GM23338 (cell line): ENCODE results near the gene MYD88. TPM values are rescaled to one million over a fixed set of nuclear protein-coding genes. Genes with fewer than 3 reads are reported as not detected.

Experiments used
- ATAC-seq: fragments of 200-7000 bp; cut with Tn5 transposase; 3 replicates; pipeline ENCODE4 v1.9.1; 2020
- DNase-seq: peaks from one replicate; pipeline ENCODE4 v3.0.0-alpha.2; 2015; ENCODE audit warnings: low spot score
- H2AFZ ChIP-seq: fragments of 200-600 bp; sonication (generic); 2 replicates; pipeline ENCODE4 v1.8.0; 2016; ENCODE audit warnings: antibody characterized with exemption, mild to moderate bottlenecking, moderate library complexity
- H3F3A ChIP-seq: fragments of 200-600 bp; sonication (generic); replicated peaks from 2 replicates; pipeline ENCODE4 v1.8.0; 2017; ENCODE audit warnings: antibody characterized with exemption, mixed run types, low read depth
- H3K27ac ChIP-seq: fragments of 200-600 bp; sonication (generic); 2 replicates; pipeline ENCODE4 v1.6.1; 2016; ENCODE audit warnings: low read depth
- H3K27me3 ChIP-seq: fragments of 200-600 bp; sonication (generic); 2 replicates; pipeline ENCODE4 v1.8.0; 2016; ENCODE audit warnings: mild to moderate bottlenecking, mixed run types, moderate library complexity; ENCODE audit not compliant: insufficient read depth
- H3K36me3 ChIP-seq: fragments of 200-600 bp; sonication (generic); 2 replicates; pipeline ENCODE4 v1.8.0; 2016; ENCODE audit warnings: mild to moderate bottlenecking; ENCODE audit not compliant: insufficient read depth
- H3K4me1 ChIP-seq: fragments of 200-600 bp; sonication (generic); 2 replicates; pipeline ENCODE4 v1.8.0; 2016; ENCODE audit warnings: mild to moderate bottlenecking, moderate library complexity; ENCODE audit not compliant: insufficient read depth
- H3K4me2 ChIP-seq: fragments of 200-600 bp; sonication (generic); 2 replicates; pipeline ENCODE4 v1.7.1; 2017; ENCODE audit warnings: mixed run types
- H3K4me3 ChIP-seq: fragments of 200-600 bp; sonication (generic); 2 replicates; pipeline ENCODE4 v1.6.1; 2016; ENCODE audit warnings: mixed run types
- H3K79me2 ChIP-seq: fragments of 200-600 bp; sonication (generic); replicated peaks from 2 replicates; pipeline ENCODE4 v1.8.0; 2017; ENCODE audit warnings: mild to moderate bottlenecking; ENCODE audit not compliant: insufficient read depth
- H3K9me2 ChIP-seq: fragments of 200-600 bp; sonication (generic); 2 replicates; pipeline ENCODE4 v1.8.0; 2017; ENCODE audit not compliant: insufficient read depth
- H4K20me1 ChIP-seq: fragments of 200-600 bp; sonication (generic); replicated peaks from 2 replicates; pipeline ENCODE4 v1.8.0; 2017; ENCODE audit warnings: mild to moderate bottlenecking; ENCODE audit not compliant: insufficient read depth
- H3K27ac Mint-ChIP-seq: 2 replicates; pipeline ENCODE4 v1.8.0; 2020; ENCODE audit warnings: inconsistent platforms, mild to moderate bottlenecking, moderate library complexity, mixed read lengths
- H3K27me3 Mint-ChIP-seq: 3 replicates; pipeline ENCODE4 v1.8.0; 2022; ENCODE audit warnings: low read depth, mild to moderate bottlenecking, moderate library complexity, mixed read lengths, inconsistent platforms; ENCODE audit not compliant: insufficient read depth, poor library complexity
- H3K36me3 Mint-ChIP-seq: 3 replicates; pipeline ENCODE4 v1.8.0; 2021; ENCODE audit warnings: low read depth, mild to moderate bottlenecking, inconsistent platforms, moderate library complexity, mixed read lengths
- H3K4me1 Mint-ChIP-seq: 3 replicates; pipeline ENCODE4 v1.8.0; 2020; ENCODE audit warnings: mild to moderate bottlenecking, inconsistent platforms, mixed read lengths
- H3K4me3 Mint-ChIP-seq: 3 replicates; pipeline ENCODE4 v1.8.0; 2021; ENCODE audit warnings: moderate library complexity, mild to moderate bottlenecking, inconsistent platforms, mixed read lengths
- H3K9me3 Mint-ChIP-seq: 3 replicates; pipeline ENCODE4 v1.8.0; 2020; ENCODE audit warnings: moderate library complexity, mild to moderate bottlenecking, inconsistent platforms, mixed read lengths
- CREB1 ChIP-seq: fragments of 250-450 bp; sonication (Bioruptor Pico); IDR thresholded peaks from 2 replicates; pipeline ENCODE4 v1.5.0; 2020; ENCODE audit warnings: low read depth, mild to moderate bottlenecking, moderate library complexity
- EZH2 ChIP-seq: fragments of 200-600 bp; sonication (generic); IDR thresholded peaks from one replicate; pipeline ENCODE4 v1.8.0; 2017; ENCODE audit warnings: antibody characterized with exemption, mild to moderate bottlenecking, low read depth; ENCODE audit not compliant: unreplicated experiment
- EZH2phosphoT487 ChIP-seq: fragments of 200-600 bp; sonication (generic); IDR thresholded peaks from one replicate; pipeline ENCODE4 v1.8.1; 2018; ENCODE audit warnings: antibody characterized with exemption; ENCODE audit not compliant: unreplicated experiment
- JUNB ChIP-seq: IDR thresholded peaks from one replicate; pipeline ENCODE4 v1.6.1; 2016; ENCODE audit warnings: antibody characterized with exemption; ENCODE audit not compliant: unreplicated experiment
- NANOG ChIP-seq: IDR thresholded peaks from 2 replicates; pipeline ENCODE4 v1.6.1; 2016; ENCODE audit warnings: antibody characterized with exemption, borderline replicate concordance
- POLR2AphosphoS5 ChIP-seq: IDR thresholded peaks from 2 replicates; pipeline ENCODE4 v1.6.1; 2016; ENCODE audit warnings: antibody characterized with exemption, low read depth
- STAT1 ChIP-seq: IDR thresholded peaks from one replicate; pipeline ENCODE4 v1.6.1; 2016; ENCODE audit warnings: antibody characterized with exemption; ENCODE audit not compliant: unreplicated experiment
- ZNF114 ChIP-seq: fragments of 250-450 bp; sonication (Bioruptor Pico); IDR thresholded peaks from 2 replicates; pipeline ENCODE4 v1.5.0; 2020; ENCODE audit warnings: mild to moderate bottlenecking, moderate library complexity
- ZNF331 ChIP-seq: fragments of 250-450 bp; sonication (Bioruptor Pico); IDR thresholded peaks from 2 replicates; pipeline ENCODE4 v1.5.0; 2020; ENCODE audit warnings: low read depth, mild to moderate bottlenecking, moderate library complexity
- polyA plus RNA-seq: library from polyadenylated mRNA; unstranded; fragments of >200 nt; fragmentation: Nextera tagmentation; extraction: Ambion mirVana; gene quantifications from 2 replicates; pipeline ENCODE4 v1.2.1, GENCODE V29; 2016
- total RNA-seq: library from RNA; depleted of rRNA; stranded (reverse); fragments of >200 nt; shearing (Covaris generic); gene quantifications from 2 replicates; pipeline ENCODE4 v1.2.3, GENCODE V29; 2014
- TF ChIP-seq, protein P1 (sequence below): IDR thresholded peaks from one replicate; pipeline ENCODE4 v1.6.1; 2018; ENCODE audit warnings: antibody characterized with exemption; ENCODE audit not compliant: unreplicated experiment
- TF ChIP-seq, protein P2 (sequence below), 2 experiments: fragments of 200-600 bp in 1 of 2; sonication (generic) in 1 of 2; conservative IDR thresholded peaks; 2 replicates each; pipeline versions ENCODE4 v1.5.1 to v1.6.1; 2016 to 2017; ENCODE audit warnings: antibody characterized with exemption in 2 of 2, low read depth in 2 of 2, mild to moderate bottlenecking in 2 of 2, moderate library complexity in 1 of 2
- TF ChIP-seq, protein P3 (sequence below): fragments of 250-450 bp; sonication (Bioruptor Pico); IDR thresholded peaks from 2 replicates; pipeline ENCODE4 v1.5.0; 2020; ENCODE audit warnings: mild to moderate bottlenecking, moderate library complexity
- TF ChIP-seq, protein P4 (sequence below): IDR thresholded peaks from 2 replicates; pipeline ENCODE4 v1.6.1; 2016; ENCODE audit warnings: antibody characterized with exemption

Gene MYD88
- total and polyA plus RNA-seq, 2 experiments from 2014 or later, result 15.5 to 26.0 TPM

DNA sequence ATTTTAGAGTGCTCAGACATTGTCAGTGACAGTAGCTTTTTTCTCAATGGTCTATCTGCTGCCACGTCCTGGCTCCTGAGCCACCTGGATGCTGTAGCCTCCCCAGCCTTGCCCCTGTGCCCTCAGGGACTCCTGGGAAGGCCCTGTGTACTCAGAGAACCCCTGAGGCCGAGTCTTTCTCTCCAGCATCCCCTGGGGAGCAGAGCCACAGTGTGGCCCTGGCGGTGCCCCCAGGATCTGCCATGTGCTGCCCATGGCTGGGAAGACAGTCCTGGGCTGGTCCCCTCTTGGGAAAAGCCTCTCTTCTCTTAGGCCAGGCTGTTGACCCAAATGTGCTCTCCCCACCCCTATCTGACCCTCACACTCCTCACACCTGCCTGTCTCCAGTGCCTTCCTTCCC, 5.0 kb downstream of the MYD88 start:
- Histone ChIP-seq H3F3A (no peaks in the 10 kb centered on the region), H3K9me2 (no peaks in the 10 kb centered on the region), H3K36me3 (no peaks in the 10 kb centered on the region), H3K4me3 (no peak overlapping the region), H3K4me1 (peaks cover 10% of the 10 kb centered on the region), H3K4me2 (no peak overlapping the region), H4K20me1 (no peaks in the 10 kb centered on the region), H3K27me3 (no peaks in the 10 kb centered on the region), H3K27ac (no peak overlapping the region), H2AFZ (no peak overlapping the region), H3K79me2 (peaks cover 10% of the 10 kb centered on the region; the same call in 1 of the 2 replicates)
- Mint-ChIP-seq H3K27me3 (peaks cover 9% of the 10 kb centered on the region), H3K4me3 (no peak overlapping the region), H3K36me3 (peaks cover 24% of the 10 kb centered on the region), H3K4me1 (peaks cover 18% of the 10 kb centered on the region), H3K9me3 (peaks cover 6% of the 10 kb centered on the region; the same call in 1 of the 3 replicates), H3K27ac (no peak overlapping the region)
- DNase-seq, result no peak
- TF ChIP-seq, protein P1, sequence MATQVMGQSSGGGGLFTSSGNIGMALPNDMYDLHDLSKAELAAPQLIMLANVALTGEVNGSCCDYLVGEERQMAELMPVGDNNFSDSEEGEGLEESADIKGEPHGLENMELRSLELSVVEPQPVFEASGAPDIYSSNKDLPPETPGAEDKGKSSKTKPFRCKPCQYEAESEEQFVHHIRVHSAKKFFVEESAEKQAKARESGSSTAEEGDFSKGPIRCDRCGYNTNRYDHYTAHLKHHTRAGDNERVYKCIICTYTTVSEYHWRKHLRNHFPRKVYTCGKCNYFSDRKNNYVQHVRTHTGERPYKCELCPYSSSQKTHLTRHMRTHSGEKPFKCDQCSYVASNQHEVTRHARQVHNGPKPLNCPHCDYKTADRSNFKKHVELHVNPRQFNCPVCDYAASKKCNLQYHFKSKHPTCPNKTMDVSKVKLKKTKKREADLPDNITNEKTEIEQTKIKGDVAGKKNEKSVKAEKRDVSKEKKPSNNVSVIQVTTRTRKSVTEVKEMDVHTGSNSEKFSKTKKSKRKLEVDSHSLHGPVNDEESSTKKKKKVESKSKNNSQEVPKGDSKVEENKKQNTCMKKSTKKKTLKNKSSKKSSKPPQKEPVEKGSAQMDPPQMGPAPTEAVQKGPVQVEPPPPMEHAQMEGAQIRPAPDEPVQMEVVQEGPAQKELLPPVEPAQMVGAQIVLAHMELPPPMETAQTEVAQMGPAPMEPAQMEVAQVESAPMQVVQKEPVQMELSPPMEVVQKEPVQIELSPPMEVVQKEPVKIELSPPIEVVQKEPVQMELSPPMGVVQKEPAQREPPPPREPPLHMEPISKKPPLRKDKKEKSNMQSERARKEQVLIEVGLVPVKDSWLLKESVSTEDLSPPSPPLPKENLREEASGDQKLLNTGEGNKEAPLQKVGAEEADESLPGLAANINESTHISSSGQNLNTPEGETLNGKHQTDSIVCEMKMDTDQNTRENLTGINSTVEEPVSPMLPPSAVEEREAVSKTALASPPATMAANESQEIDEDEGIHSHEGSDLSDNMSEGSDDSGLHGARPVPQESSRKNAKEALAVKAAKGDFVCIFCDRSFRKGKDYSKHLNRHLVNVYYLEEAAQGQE, result no peak
- TF ChIP-seq, protein P2, sequence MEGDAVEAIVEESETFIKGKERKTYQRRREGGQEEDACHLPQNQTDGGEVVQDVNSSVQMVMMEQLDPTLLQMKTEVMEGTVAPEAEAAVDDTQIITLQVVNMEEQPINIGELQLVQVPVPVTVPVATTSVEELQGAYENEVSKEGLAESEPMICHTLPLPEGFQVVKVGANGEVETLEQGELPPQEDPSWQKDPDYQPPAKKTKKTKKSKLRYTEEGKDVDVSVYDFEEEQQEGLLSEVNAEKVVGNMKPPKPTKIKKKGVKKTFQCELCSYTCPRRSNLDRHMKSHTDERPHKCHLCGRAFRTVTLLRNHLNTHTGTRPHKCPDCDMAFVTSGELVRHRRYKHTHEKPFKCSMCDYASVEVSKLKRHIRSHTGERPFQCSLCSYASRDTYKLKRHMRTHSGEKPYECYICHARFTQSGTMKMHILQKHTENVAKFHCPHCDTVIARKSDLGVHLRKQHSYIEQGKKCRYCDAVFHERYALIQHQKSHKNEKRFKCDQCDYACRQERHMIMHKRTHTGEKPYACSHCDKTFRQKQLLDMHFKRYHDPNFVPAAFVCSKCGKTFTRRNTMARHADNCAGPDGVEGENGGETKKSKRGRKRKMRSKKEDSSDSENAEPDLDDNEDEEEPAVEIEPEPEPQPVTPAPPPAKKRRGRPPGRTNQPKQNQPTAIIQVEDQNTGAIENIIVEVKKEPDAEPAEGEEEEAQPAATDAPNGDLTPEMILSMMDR (conservative IDR thresholded peaks at IDR 0.05; ENCODE audit: low read depth in 2 of 2), result no peak
- no peak for TF ChIP-seq EZH2phosphoT487
- no peak for TF ChIP-seq NANOG
- TF ChIP-seq ZNF114, result no peak
- no peak for TF ChIP-seq STAT1
- TF ChIP-seq JUNB, result no peak
- TF ChIP-seq ZNF331 (CRISPR knock-in tag), result no peak
- TF ChIP-seq, protein P3, sequence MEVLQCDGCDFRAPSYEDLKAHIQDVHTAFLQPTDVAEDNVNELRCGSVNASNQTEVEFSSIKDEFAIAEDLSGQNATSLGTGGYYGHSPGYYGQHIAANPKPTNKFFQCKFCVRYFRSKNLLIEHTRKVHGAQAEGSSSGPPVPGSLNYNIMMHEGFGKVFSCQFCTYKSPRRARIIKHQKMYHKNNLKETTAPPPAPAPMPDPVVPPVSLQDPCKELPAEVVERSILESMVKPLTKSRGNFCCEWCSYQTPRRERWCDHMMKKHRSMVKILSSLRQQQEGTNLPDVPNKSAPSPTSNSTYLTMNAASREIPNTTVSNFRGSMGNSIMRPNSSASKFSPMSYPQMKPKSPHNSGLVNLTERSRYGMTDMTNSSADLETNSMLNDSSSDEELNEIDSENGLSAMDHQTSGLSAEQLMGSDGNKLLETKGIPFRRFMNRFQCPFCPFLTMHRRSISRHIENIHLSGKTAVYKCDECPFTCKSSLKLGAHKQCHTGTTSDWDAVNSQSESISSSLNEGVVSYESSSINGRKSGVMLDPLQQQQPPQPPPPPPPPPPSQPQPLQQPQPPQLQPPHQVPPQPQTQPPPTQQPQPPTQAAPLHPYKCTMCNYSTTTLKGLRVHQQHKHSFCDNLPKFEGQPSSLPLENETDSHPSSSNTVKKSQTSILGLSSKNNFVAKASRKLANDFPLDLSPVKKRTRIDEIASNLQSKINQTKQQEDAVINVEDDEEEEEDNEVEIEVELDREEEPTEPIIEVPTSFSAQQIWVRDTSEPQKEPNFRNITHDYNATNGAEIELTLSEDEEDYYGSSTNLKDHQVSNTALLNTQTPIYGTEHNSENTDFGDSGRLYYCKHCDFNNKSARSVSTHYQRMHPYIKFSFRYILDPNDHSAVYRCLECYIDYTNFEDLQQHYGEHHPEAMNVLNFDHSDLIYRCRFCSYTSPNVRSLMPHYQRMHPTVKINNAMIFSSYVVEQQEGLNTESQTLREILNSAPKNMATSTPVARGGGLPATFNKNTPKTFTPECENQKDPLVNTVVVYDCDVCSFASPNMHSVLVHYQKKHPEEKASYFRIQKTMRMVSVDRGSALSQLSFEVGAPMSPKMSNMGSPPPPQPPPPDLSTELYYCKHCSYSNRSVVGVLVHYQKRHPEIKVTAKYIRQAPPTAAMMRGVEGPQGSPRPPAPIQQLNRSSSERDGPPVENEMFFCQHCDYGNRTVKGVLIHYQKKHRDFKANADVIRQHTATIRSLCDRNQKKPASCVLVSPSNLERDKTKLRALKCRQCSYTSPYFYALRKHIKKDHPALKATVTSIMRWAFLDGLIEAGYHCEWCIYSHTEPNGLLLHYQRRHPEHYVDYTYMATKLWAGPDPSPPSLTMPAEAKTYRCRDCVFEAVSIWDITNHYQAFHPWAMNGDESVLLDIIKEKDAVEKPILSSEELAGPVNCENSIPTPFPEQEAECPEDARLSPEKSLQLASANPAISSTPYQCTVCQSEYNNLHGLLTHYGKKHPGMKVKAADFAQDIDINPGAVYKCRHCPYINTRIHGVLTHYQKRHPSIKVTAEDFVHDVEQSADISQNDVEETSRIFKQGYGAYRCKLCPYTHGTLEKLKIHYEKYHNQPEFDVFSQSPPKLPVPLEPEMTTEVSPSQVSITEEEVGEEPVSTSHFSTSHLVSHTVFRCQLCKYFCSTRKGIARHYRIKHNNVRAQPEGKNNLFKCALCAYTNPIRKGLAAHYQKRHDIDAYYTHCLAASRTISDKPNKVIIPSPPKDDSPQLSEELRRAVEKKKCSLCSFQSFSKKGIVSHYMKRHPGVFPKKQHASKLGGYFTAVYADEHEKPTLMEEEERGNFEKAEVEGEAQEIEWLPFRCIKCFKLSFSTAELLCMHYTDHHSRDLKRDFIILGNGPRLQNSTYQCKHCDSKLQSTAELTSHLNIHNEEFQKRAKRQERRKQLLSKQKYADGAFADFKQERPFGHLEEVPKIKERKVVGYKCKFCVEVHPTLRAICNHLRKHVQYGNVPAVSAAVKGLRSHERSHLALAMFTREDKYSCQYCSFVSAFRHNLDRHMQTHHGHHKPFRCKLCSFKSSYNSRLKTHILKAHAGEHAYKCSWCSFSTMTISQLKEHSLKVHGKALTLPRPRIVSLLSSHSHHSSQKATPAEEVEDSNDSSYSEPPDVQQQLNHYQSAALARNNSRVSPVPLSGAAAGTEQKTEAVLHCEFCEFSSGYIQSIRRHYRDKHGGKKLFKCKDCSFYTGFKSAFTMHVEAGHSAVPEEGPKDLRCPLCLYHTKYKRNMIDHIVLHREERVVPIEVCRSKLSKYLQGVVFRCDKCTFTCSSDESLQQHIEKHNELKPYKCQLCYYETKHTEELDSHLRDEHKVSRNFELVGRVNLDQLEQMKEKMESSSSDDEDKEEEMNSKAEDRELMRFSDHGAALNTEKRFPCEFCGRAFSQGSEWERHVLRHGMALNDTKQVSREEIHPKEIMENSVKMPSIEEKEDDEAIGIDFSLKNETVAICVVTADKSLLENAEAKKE (CRISPR knock-in tag), result no peak
- no peak for TF ChIP-seq EZH2
- no peak for TF ChIP-seq POLR2AphosphoS5
- TF ChIP-seq, protein P4, sequence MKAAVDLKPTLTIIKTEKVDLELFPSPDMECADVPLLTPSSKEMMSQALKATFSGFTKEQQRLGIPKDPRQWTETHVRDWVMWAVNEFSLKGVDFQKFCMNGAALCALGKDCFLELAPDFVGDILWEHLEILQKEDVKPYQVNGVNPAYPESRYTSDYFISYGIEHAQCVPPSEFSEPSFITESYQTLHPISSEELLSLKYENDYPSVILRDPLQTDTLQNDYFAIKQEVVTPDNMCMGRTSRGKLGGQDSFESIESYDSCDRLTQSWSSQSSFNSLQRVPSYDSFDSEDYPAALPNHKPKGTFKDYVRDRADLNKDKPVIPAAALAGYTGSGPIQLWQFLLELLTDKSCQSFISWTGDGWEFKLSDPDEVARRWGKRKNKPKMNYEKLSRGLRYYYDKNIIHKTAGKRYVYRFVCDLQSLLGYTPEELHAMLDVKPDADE, result no peak
- TF ChIP-seq CREB1, result no peak
- ATAC-seq, result peak; percentile 13; the same call in 2 of the 3 replicates
